DND-41 (cell line): ENCODE results near the gene ZNRF4.

Experiments used
- ATAC-seq: fragments of 200-7000 bp; cut with Tn5 transposase; 3 replicates; pipeline ENCODE4 v1.9.1; 2021; ENCODE audit warnings: low read depth; ENCODE audit not compliant: insufficient read depth
- DNase-seq: peaks from one replicate; pipeline ENCODE4 v3.0.0-alpha.2; 2020
- H2AFZ ChIP-seq: 2 replicates; pipeline ENCODE4 v1.6.0; 2012; ENCODE audit warnings: low read depth, low read length
- H3K27ac ChIP-seq: 2 replicates; pipeline ENCODE4 v1.5.1; 2012; ENCODE audit warnings: low read length, inconsistent platforms
- H3K27me3 ChIP-seq: fragments of 200-600 bp; sonication (generic); 2 replicates; pipeline ENCODE4 v1.6.0; 2012; ENCODE audit warnings: low read length, mild to moderate bottlenecking, inconsistent platforms; ENCODE audit not compliant: insufficient read depth, poor library complexity
- H3K36me3 ChIP-seq: 2 replicates; pipeline ENCODE4 v1.5.1; 2012; ENCODE audit warnings: low read length, inconsistent platforms; ENCODE audit not compliant: insufficient read depth
- H3K4me1 ChIP-seq: 2 replicates; pipeline ENCODE4 v1.5.1; 2012; ENCODE audit warnings: mild to moderate bottlenecking, low read length; ENCODE audit not compliant: insufficient read depth
- H3K4me2 ChIP-seq: 2 replicates; pipeline ENCODE4 v1.6.0; 2012; ENCODE audit warnings: mild to moderate bottlenecking, moderate library complexity, low read length, inconsistent platforms; ENCODE audit not compliant: insufficient read depth
- H3K4me3 ChIP-seq, 2 experiments: fragments of 200-600 bp in 1 of 2; shearing (Covaris generic) in 1 of 2; 2 replicates each; pipeline ENCODE4 v1.5.1; 2012 to 2016; ENCODE audit warnings: inconsistent platforms in 2 of 2, low read length in 2 of 2, mild to moderate bottlenecking in 2 of 2, low read depth in 1 of 2, moderate library complexity in 1 of 2
- H3K79me2 ChIP-seq: 2 replicates; pipeline ENCODE4 v1.6.0; 2012; ENCODE audit warnings: low read length, inconsistent platforms; ENCODE audit not compliant: insufficient read depth
- H3K9ac ChIP-seq: 2 replicates; pipeline ENCODE4 v1.6.0; 2012; ENCODE audit warnings: low read depth, mild to moderate bottlenecking, inconsistent platforms, low read length, moderate library complexity
- H3K9me3 ChIP-seq: 2 replicates; pipeline ENCODE4 v1.5.1; 2012; ENCODE audit warnings: low read length, moderate library complexity, mild to moderate bottlenecking, inconsistent platforms; ENCODE audit not compliant: insufficient read depth, severe bottlenecking
- H4K20me1 ChIP-seq: 2 replicates; pipeline ENCODE4 v1.6.0; 2012; ENCODE audit warnings: low read length; ENCODE audit not compliant: insufficient read depth
- CTCF ChIP-seq: IDR thresholded peaks from 2 replicates; pipeline ENCODE4 v1.5.1; 2012; ENCODE audit warnings: borderline replicate concordance, low read length, moderate library complexity, mild to moderate bottlenecking; ENCODE audit not compliant: poor library complexity, severe bottlenecking; ENCODE audit errors: extremely low read depth
- EZH2 ChIP-seq: IDR thresholded peaks from 3 replicates; pipeline ENCODE4 v1.6.1; 2012; ENCODE audit warnings: borderline replicate concordance, low read depth, mild to moderate bottlenecking, moderate library complexity, low read length, inconsistent platforms; ENCODE audit not compliant: severe bottlenecking

Gene ZNRF4

GRCh38 chr19:5447700-5448311 lies 7.4 kb upstream of the ZNRF4 start:
- H3K9me3 ChIP-seq = no peaks in the 10 kb centered on the region
- no peak for DNase-seq
- no peaks in the 10 kb centered on the region for H3K79me2 ChIP-seq

DNA sequence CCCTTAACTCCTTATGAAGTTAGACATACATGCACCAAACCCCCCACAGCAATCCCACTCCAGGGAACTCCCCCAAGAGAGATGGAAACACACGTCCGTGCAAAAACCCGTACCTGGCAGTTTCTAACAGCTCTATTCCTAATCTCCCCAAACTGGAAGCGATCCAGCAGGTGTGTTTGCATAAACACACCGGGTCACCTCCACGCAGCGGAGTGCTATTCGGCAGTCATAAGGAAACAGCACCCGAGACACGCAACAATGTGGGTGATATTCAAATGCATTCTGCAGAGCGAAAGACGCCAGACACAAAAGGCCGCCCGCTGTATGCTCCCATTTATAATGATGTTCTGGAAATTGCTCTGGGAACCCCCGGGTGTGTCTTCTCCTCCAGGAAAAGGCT lies 6.8 kb upstream of the ZNRF4 start:
- Histone ChIP-seq H3K27me3 (no peaks in the 10 kb centered on the region), H3K27ac (no peak overlapping the region), H3K79me2 (no peaks in the 10 kb centered on the region), H3K9ac (no peak overlapping the region), H3K4me2 (no peak overlapping the region), H3K4me1 (no peaks in the 10 kb centered on the region), H3K4me3 (no peak overlapping the region), H4K20me1 (no peaks in the 10 kb centered on the region; the same call in 1 of the 2 replicates), H3K9me3 (no peaks in the 10 kb centered on the region), H3K36me3 (no peaks in the 10 kb centered on the region), H2AFZ (no peak overlapping the region)
- ATAC-seq = no peak
- no peak for DNase-seq
- TF ChIP-seq CTCF = no peak
- no peak for TF ChIP-seq EZH2

More at GRCh38 chr19:5447700-5448311, 7.4 kb upstream of the ZNRF4 start:
- H3K4me2 ChIP-seq = no peak overlapping the region
- H3K27me3 ChIP-seq = no peaks in the 10 kb centered on the region
- no peak overlapping the region for H3K9ac ChIP-seq
- ATAC-seq = no peak
- H3K27ac ChIP-seq = no peak overlapping the region
- TF ChIP-seq EZH2 (no peak), CTCF (no peak)
- H3K4me1 ChIP-seq = no peaks in the 10 kb centered on the region
- no peak overlapping the region for H2AFZ ChIP-seq
- no peak overlapping the region for H3K4me3 ChIP-seq
- no peaks in the 10 kb centered on the region for H3K36me3 ChIP-seq
- H4K20me1 ChIP-seq = no peaks in the 10 kb centered on the region

DNA sequence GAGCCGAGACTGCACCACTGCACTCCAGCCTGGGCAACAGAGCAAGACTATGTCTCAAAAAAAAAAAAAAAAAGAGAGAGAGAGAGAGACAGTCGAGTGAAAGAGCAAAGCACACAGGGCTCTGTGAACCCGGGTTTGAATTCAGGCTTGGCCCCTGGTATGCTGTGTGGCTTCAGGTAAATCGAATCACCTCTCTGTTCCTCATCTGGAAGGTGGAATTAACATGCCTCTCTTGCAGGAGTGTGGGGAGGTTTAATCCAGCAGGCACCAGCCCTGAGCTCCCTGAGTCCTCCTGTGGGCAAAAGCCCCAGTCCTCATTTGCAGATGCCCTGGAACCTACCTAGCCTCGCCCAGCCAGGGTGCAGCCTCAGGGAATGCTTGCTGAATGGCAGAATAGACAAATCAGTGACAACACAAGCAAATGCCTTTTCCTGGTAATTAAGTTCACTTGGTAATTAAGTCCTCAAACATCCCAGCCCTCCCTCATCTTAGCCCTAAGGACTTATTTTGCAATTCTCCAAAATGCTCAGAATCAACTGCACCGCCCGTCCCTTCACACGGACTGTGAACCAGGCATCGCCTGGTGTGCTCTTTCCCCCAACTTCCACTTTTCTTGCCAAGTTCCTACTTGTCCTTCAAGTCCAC lies 4.6 kb upstream of the ZNRF4 start:
- TF ChIP-seq EZH2 (no peak), CTCF (no peak)
- no peak overlapping the region for H3K27ac ChIP-seq
- H3K27me3 ChIP-seq = no peaks in the 10 kb centered on the region
- H3K4me3 ChIP-seq = no peak overlapping the region
- H2AFZ ChIP-seq = no peak overlapping the region
- no peaks in the 10 kb centered on the region for H3K9me3 ChIP-seq
- no peak overlapping the region for H3K9ac ChIP-seq
- ATAC-seq (no peak), DNase-seq (no peak)
- no peaks in the 10 kb centered on the region for H3K79me2 ChIP-seq
- H4K20me1 ChIP-seq = no peaks in the 10 kb centered on the region; the same call in 1 of the 2 replicates
- no peaks in the 10 kb centered on the region for H3K36me3 ChIP-seq
- H3K4me2 ChIP-seq = no peak overlapping the region
- H3K4me1 ChIP-seq = no peaks in the 10 kb centered on the region
